GF-D8 (cell line): ENCODE results near the gene STARD5.
"Not testable (repeated sequence)": the region's sequence is repeated elsewhere in the genome, so short reads cannot be mapped to it uniquely, and the experiment has no call there.

Source experiments
- DNase-seq: peaks from one replicate; lab custom pipeline; 2025; lab: John Stamatoyannopoulos, UW

The STARD5 gene

DNA sequence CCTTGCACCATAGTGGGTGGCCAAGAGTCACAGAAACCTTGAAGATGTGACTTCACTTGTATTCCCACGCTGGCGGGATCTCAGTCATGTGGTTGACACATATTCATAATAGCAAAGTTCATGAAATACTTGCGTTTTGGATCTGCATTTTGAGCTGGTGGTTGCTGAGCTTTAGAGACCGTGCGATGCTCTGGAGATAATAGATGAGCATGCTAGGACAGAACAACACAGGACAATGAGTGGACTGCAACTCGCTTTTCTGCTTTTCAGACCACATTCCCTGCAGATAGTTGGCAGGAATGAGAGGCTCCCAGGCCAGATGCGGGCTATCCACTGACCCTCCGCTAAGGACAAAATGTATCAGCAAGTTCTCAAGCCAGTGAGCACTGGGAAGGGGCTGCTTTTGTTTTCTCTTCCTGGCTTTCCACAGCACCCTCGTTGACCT, 13.8 kb upstream of the STARD5 start:
- DNase-seq, result no peak

DNA sequence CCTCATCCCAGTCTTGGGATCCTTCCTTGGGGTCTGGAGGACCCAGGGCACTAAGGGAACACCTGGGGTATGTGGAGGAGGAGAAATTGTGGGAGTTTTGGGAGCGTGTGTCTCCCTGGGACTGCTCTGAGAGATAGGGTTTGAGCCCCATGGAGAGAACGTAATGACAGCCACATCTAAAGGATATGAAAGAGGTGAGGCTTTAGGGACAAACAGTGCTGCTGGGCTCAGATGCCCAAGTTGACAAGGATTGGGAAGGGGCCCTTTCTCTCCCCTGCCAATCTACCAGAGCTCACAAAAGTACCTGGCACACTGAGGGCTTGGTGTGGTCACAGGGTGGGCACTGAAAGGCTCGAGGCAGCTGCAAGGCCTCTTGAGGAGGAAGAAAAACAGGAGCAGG, 13.3 kb upstream of the STARD5 start:
- no peak for DNase-seq

DNA sequence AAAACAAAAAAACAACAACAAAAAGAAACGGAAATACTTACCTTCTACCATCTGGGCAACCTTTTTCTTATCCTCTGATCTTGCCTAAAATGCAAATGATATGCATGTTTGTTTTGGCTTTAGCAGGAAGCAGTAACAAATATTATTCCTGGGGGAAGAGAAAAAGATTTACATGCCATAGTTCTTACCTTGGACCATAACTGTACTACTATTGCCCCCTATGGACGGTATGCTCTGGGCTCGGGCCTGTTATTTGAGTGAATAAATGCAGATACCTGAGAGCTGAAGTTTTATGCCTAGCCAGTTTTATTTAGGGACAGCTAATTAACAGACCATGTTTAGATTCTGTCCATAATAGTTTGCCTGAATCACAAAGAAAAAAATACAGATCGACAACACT, 12.6 kb upstream of the STARD5 start:
- no peak for DNase-seq

DNA sequence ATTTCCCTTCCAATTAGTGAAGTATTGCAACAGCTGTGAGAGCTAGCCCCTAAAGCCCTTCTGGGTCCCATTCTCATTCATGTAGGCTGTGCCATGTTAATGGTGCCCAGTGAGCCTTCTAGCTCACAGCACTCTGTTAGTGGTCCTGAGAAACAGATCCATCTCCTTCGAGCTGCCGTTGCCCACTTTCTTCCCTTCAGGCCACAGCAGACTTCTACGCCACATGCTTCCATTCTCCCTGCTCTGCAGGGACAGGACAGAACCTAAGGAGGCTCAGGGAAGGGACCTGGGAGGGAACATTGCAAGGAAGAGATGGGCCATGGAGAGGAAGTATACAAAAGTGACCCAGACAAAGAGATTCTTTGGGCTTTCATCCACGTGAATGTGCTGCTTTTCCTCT, 11.7 kb upstream of the STARD5 start:
- DNase-seq, result no peak

DNA sequence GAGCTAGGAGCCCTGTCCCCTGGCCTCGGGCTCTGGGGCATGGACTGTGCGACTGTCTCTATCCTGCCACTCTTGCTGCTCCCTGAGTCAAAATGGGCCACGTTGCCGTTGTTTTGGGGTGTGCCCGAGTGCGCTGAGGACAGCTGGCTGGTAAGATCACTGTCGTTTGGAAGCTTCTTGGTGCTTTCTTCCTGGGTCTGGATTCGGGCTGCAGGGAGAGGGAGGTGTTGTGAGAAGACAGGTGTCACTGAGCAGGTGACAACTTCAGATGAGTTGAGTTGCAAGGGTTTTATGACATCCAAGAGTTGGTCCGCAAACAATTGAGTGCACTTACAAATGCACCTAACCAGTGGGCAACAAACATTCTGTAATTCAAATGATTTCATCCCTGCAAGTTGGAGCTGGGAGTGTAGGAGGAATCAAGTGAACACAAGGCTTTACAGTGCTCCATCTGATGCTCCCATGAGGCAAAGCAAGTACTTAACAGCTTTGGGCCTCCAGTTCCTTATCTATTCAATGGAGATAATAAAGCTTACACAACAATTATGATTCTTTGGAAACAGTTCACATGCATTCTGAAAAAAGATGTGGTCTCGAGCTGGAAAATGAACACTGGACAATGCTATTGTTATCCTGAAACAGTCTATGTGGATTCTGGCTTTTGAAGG, 11.0 kb upstream of the STARD5 start:
- no peak for DNase-seq

DNA sequence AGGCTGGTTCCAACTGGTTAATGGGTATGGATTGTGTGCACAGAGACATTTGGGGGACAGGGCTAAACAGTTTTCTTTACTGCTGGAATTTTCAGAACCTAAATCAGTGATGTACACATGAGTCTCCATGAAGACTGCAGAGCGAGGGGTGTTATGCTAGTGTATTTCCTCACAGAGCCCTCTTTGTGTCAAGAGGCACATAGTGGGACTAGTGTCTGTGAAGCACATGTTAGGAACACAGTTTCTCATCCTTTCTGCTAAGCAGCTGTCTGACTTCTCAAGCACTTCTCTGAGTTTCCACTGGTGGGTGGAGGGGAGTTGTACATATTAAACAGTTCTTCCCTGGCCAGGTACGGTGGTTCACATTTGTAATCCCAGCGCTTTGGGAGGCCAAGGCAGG, 9.4 kb upstream of the STARD5 start:
- DNase-seq, result no peak

DNA sequence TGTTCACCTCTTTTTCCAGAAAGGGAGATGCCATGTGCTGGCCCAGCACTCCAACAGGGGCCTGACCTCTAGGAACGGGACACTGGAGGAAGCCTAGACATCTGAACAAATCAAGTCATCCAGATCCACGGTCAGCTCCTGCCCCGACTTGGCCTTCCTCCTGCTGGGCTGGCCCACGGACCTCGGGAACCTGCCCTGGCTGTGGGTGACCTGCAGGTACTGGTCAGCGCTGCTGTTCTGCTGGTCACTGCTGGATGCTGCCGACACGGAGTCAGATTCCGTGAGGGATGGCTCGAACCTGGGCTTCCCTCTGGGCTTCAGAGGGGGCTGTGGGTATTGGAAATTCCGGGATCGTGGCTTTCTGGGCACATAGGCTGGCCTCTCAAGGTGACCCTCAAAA, 8.4 kb upstream of the STARD5 start:
- no peak for DNase-seq

DNA sequence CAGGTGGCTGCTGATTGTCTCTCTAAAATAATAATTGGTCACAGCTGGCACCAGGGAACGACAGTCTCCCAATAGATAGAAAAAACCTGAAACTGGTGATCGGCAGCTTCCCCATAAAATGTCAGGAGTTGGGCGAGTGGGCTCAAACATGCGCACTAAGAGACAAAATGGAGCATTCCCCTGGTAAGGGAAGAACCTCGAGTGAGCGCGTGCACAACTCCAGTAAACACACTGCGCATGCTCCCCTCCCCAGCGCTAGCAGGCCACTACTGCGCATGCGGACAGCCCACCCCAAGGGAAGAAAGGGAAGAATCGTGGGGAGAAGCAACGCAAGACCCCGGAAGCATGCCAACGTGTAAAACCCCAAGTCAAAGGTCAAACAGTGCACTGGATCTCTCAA, 7.7 kb upstream of the STARD5 start:
- no peak for DNase-seq

DNA sequence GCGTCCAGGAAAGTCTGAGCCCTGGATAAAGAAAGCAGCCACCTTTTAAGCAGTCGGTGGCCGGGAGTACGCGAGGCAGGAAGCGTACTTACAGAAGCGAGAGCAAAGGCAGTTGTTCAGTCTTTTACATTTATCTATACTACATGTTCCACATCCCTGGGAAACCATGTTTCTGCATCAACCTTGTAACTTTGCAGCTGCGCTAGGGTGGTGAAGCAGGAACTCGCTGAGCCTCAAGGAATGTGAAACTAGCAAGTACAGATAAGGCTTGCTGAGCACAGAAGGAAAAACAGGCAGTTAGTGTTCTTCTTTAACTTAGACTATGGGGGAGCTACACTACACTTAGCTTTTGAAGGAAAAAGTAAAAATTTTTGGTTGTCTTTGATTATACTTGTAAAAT, 7.2 kb upstream of the STARD5 start:
- DNase-seq, result not testable (repeated sequence)

DNA sequence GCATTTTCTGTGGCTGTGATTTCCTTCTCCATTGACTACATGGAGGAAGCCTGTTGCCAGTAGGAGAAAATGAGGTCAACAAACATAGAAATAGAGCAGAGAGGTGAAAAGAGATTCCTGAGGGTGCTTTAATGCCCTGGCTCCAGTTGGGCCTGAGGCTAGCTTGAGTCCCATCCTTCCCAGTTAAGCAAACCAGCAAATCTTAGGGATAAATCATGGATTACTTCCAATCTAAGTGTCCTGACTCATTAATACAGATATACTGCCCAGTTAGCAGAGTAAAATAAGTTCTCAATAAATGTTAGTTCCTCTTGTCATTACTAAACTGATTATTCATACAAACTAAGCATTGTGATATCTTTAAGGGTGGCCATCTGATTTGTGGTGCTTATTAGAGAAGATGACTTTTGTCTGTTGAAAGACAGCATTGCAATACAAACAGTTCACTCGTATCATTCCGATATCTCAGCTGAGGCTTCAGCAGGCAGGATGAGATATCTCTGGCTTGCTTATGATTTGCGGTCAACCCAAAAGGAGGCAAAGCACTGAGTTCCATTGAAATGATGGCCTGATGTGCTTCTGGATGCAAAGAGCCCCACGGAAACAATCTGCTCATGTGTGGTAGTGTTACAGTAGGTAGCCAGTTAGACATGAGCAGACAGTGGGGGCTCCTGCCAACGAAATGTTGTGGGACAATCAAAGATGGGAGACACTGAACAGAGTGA, 6.6 kb upstream of the STARD5 start:
- DNase-seq, result no peak

DNA sequence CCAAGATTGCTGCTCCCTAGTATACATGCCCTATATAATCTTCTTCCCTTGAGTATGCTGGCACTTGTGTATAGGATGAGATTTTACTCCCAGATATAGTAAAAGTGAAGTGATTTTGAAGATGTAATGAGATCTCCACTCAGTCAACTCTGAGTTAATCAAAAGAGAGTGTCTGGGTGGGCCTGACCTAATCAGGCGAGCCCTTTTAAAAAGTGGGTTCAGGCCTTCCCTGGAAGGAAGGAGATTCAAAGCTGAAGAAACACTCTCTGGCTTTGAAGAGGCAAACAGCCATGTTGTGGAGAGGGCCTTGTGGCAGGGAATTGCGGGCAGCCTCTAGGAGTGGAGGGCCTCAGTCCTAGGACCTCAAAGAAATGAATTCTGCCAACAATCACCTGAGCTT, 5.5 kb upstream of the STARD5 start:
- DNase-seq, result no peak

DNA sequence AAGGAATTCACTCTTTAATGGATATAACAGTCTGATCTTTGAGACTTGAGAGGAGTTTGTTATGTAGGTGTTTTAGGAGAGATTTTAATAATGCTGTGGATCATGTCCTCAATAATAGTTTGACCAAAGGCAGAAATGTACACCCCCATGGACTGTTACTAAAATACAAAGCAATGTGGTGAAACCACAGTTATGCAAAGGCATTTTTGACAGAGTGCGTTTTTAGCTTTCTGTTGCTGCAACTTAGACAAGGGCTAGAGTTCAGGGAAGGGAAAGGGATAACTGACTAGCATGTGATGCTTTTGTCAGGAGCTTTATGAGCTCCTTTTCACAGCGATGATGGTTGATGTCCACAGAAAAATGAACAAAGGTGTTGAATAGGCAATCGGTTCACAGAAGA, 3.6 kb upstream of the STARD5 start:
- DNase-seq, result no peak

DNA sequence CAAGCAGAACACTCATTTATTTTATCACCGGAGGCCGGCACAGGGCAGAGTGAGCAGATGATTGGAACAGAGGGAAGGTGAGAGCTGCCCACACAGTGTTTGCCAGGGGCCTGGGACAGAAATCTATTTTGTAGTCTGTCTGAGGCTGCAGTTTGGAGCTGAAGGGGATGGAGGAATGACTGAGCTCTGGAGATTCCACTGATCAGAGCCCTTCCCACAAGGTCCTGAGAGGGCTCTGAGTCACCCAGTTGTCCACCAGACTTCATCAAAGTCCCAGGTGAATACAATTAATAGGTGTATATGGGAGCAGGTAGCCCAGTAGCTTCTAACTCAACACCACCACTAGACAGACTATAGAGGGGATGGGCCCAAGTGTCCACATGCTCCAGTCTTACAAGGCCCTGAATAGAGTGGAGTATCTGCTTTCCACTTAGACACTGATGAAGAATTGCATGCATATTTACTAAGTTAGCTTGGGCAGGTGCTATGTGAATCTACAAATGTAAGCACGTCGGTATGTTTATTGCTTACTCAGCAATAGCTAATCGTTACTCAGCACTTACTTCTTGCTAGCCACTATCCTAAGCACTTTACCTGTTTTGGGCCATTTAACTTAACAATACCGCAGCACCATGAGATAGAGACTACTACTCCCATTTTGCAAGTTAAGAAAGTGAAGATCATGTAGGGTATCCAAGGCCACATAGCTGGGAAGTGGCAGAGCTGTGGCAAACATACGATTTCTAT, 2.7 kb upstream of the STARD5 start:
- no peak for DNase-seq

DNA sequence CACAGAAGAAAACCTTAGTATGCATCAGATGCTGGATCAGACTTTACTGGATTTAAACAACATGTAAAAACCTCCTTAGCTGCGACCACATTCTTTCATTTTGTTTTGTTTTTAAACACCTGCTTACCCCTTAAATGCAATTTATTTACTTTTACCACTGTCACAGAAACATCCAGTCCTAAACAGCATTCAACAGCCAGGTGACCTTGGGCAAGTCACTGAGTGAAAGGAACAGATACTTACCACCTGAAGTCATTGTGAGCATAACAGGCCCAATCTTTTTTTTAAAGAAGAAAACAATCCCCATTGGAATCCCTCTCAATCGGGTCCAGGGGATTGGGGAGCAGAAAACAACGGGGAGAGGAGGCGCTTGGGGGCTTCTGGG, 390 bp downstream of the STARD5 start:
- DNase-seq, result no peak

DNA sequence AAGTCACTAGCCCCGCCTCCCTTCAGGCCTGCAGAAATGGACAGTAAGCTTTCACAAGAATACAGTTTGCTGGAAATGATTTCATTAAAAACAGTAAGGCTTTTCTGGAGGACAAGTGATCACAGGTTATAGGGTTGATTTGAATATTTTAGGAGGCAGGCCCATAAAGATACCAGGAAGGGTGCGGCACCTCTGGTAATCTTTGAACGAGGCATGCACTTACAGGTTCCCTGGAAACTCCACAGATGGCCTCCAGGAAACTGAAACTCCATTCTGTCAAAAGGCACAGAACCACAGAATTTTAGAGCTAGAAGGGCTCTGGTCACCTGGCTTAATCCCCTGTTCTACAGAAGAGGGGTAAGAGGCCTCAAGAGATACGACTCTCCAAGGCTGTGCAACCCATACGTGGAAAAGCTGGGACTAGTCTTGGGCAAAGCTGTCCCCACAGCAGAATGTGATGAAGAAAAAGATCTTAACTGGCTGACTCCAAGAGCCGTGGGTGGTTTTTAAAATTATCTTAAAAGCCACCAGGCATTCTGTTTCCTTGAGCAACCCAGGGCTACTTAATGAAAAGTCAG, 1.2 kb downstream of the STARD5 start:
- no peak for DNase-seq

DNA sequence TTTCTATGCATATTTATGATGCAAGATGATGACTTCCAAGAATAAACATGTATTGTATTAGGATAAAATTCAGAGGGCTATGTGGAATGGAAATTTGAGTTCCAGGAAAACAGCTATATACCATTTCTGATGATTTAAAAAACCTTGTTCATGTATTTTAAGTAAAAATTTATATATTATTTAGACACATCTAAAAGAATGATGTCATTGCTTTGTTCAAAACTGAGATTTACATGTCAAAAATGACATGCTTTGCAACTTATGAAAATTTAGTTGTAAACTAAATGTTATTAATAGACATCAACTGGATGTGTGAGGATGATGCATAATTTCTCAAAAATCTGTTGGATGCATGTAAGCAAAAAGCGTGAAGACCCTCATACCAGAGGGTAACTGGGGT, 2.3 kb downstream of the STARD5 start:
- DNase-seq, result no peak

DNA sequence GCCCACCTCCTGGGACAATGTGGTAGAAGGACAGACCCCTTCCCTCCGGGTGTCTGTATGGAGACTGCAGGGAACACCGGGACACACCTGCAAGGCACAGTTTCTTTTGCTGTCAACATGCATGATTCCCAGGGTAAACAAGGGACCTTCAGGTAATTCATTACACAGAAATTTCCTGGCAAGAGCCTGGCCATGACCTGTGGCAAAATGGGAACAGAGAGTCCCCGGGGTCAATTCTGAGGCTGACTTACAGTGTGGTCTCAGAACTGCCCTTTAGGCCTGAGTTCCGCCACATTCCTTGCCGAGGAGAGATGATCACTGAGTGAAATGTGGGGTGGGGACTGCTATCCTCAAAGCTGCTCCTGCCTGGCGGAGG, 6.3 kb downstream of the STARD5 start:
- no peak for DNase-seq

DNA sequence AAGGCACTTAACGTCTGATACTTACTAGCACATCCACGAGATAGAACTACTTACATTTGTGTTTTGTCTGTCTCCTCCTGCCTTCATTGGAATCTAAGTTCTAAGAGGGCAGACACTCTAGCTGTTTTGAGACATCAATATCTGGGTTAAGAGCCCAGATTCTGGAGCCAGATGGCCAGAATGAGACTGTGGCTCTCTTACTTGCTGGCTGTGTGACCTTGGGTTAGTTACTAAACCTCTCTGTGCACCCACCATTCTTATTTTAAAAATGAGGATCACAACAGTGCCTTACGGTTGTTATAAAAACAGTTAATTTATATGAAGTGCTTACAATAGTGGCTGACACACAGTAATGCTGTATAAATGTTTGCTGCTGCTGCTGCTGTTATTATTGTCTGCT, 7.7 kb downstream of the STARD5 start:
- no peak for DNase-seq

DNA sequence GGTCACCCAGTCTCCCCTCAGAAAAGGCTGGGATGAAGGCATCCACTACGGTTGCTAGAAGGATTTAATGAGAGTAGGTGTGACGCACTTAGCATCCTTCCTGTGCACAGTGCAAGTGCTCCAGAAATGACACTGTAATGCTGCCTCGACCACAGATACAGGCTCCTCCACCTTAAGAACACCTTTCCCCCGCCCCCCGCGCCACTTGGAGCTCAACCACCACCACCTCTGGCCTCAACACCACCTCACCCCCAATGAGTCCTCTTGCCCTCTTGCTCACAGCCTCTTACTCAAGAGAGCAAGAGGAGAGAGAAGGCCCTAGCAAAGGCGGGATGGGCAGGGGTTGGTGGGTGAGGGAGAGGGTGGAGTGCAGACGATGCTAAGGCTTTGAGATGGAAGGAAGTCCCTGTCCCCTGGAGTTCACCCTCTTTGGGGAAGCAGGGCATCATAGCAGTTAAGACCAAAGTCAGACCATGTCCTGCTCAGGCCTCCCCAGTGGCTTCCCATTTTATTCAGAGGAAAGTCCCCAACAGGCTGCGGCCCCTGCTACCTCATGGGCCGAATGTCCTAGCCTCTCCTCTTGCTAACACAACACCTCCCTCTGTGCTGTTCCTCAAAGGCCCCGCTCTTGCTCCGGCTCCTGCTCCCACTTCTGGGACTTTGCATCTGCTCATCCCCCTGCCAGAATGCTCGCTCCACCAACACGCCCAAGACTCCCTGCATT, 8.3 kb downstream of the STARD5 start:
- DNase-seq, result no peak

DNA sequence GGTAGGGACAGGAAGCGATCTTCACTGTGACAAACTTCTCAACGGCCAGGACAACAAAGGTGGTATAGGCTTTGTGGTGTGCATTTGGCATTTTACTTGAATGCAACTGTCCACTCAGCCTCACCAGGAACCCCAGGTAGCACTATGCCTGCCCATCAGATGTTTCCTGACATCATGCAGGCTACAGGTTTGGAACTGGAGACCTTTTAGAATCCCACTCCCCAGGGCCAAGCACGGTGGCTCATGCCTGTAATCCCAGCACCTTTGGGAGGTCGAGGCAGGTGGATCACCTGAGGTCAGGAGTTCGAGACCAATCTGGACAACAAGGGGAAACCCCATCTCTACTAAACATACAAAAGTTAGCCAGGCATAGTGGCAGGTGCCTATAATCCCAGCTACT, 9.6 kb downstream of the STARD5 start:
- DNase-seq, result no peak

DNA sequence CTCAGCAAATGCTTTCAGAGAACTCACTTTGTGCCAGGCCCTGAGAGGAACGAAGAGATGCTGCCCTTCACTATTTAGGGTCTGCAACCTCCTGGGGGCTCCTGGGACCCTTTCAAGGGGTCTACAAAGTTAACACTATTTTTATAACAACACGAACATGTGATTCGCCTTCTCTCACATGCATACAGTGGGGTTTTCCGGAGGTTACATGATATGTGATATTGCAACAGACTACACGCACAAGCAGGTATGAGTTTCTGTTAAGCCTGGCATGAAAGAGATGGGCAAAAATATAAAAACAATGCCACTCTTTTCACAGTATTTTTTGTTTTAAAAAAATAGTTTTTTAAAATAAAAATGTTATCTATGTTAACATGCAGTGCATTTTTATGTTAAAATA, 10.3 kb downstream of the STARD5 start:
- no peak for DNase-seq

DNA sequence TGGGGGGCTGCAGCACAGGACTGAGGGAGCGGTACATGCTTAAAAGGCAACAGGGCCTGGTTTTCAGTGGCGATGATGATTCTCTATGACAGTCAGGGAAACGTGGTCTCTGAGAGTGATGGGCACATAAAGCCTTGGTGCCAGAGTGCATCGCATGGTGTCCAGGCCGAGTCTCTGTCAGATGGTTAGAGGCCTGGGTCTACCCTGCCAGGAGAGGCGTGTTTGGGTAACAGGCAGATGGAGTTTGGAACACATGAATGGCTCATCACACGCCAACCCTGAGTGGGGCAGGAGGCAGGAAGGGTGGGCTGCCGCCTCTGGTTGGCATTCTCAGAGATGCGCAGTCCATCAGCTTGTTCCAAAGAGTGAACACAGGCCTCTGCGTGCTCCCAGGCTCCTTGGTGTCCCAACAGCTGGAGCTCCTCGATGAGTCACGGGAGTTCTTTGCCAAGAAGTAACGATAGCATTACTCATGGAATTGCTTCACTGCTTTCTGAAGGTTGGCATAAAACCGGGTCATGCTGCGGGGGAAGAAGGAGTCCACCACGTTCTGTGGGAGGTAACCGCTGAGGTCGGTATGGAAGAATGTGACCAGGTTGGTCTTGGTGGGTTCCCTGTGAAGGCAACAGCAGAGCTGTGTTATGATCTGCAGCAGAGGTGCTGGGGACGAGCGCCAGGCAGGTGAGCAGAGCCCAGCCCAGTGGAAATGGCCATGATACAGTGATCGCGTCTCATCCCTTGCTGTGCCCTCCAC, 11.0 kb downstream of the STARD5 start:
- no peak for DNase-seq
